Breast epithelium (tissue), 3 donors: Measurements from ENCODE around the gene MSANTD1.

Experiments used
- CTCF ChIP-seq, 3 donors: fragments of 450-650 bp; IDR thresholded peaks; one replicate each; pipeline ENCODE4 v1.5.1; 2016 to 2017; ENCODE audit warnings: antibody characterized with exemption in 3 of 3, mild to moderate bottlenecking in 3 of 3, moderate library complexity in 3 of 3
- POLR2A ChIP-seq: fragments of 450-650 bp; IDR thresholded peaks from one replicate; pipeline ENCODE4 v1.6.1; 2016; ENCODE audit warnings: antibody characterized with exemption, mild to moderate bottlenecking, moderate library complexity
- POLR2AphosphoS5 ChIP-seq, 3 donors: sonication (generic); formaldehyde crosslinking; IDR thresholded peaks; one replicate each; pipeline ENCODE4 v1.6.1; 2017; ENCODE audit warnings: antibody characterized with exemption in 3 of 3

GRCh38 chr4:3245676-3246075 is 3.3 kb upstream of the MSANTD1 start:
- TF ChIP-seq POLR2AphosphoS5 (IDR thresholded peaks at IDR 0.05) = no peak
- no peak for TF ChIP-seq CTCF (IDR thresholded peaks at IDR 0.05)
- no peak for TF ChIP-seq POLR2A
